Liver (tissue), 3 donors: ENCODE data around the gene DDX24.

Experiments used
- CTCF ChIP-seq: fragments of 150-350 bp; IDR thresholded peaks from 2 replicates; pipeline ENCODE4 v1.5.1; 2017; ENCODE audit warnings: improper control_type of control experiment, low read depth, low read length; ENCODE audit not compliant: missing input control
- EGR1 ChIP-seq, 2 donors: IDR thresholded peaks; 2 replicates each; pipeline ENCODE4 v1.6.1; 2016 to 2018; ENCODE audit warnings: antibody characterized with exemption in 2 of 2, low read depth in 2 of 2
- FOXA1 ChIP-seq: IDR thresholded peaks from 2 replicates; pipeline ENCODE4 v1.6.1; 2016; ENCODE audit warnings: antibody characterized with exemption
- GABPA ChIP-seq, 2 donors: IDR thresholded peaks in 1 of 2; conservative IDR thresholded peaks in 1 of 2; 2 replicates each; pipeline ENCODE4 v1.6.1; 2016; ENCODE audit warnings: antibody characterized with exemption in 2 of 2, mild to moderate bottlenecking in 1 of 2, moderate library complexity in 1 of 2
- RAD21 ChIP-seq, 2 donors: IDR thresholded peaks; 2 replicates each; pipeline ENCODE4 v1.6.1; 2016; ENCODE audit warnings: antibody characterized with exemption in 2 of 2, mild to moderate bottlenecking in 2 of 2
- REST ChIP-seq: IDR thresholded peaks from 2 replicates; pipeline ENCODE4 v1.6.1; 2016; ENCODE audit warnings: antibody characterized with exemption, mild to moderate bottlenecking
- ZBTB33 ChIP-seq: IDR thresholded peaks from 2 replicates; pipeline ENCODE4 v1.6.1; 2016; ENCODE audit warnings: antibody characterized with exemption
- donor health status: healthy.
- donor health status: healthy.

- TF ChIP-seq CTCF: no peak
- no peak for TF ChIP-seq REST
- TF ChIP-seq GABPA (IDR thresholded peaks at IDR 0.05 in 1 of 2, conservative IDR thresholded peaks at IDR 0.05 in 1 of 2): no peak
- TF ChIP-seq RAD21 (IDR thresholded peaks at IDR 0.05): no peak
- no peak for TF ChIP-seq FOXA1
- TF ChIP-seq ZBTB33: no peak
- no peak for TF ChIP-seq EGR1 (IDR thresholded peaks at IDR 0.05; ENCODE audit: low read depth in 2 of 2)
Measured at GRCh38 chr14:94014382-94014781, 66.6 kb downstream of the DDX24 start.
